Activated T-cell treated with anti-CD3 and anti-CD28 coated beads, Interleukin-2, amount 50 U/mL, for 4 hours (primary cell): ENCODE results near the gene GPER1. TPM values are rescaled to one million over a fixed set of nuclear protein-coding genes. Genes with fewer than 3 reads are reported as not detected.

Experiments
- ATAC-seq, 2 donors: fragments of 200-7000 bp; cut with Tn5 transposase; one replicate each; pipeline ENCODE4 v1.10.0; 2021
- DNase-seq: peaks from one replicate; pipeline ENCODE4 v3.0.0-alpha.2; 2020
- H3K27me3 Mint-ChIP-seq: one replicate; pipeline ENCODE4 v1.8.0; 2021; ENCODE audit warnings: low read depth, mixed read lengths
- H3K36me3 Mint-ChIP-seq: one replicate; pipeline ENCODE4 v1.8.0; 2022; ENCODE audit warnings: mixed read lengths; ENCODE audit not compliant: insufficient read depth
- H3K4me1 Mint-ChIP-seq: one replicate; pipeline ENCODE4 v1.8.0; 2021; ENCODE audit warnings: low read depth, mixed read lengths
- H3K4me3 Mint-ChIP-seq: one replicate; pipeline ENCODE4 v1.8.0; 2021; ENCODE audit warnings: mild to moderate bottlenecking, moderate library complexity, mixed read lengths
- H3K9me3 Mint-ChIP-seq: one replicate; pipeline ENCODE4 v1.8.0; 2021; ENCODE audit warnings: mixed read lengths
- total RNA-seq, 3 donors: library from RNA; stranded (reverse); gene quantifications; one replicate each; pipeline ENCODE4 v1.2.1, GENCODE V29; 2021

GPER1 gene
- total RNA-seq, 3 donors from 2014 or later = 0.08 to 0.11 (median 0.08) TPM

- H3K4me1 Mint-ChIP-seq = peaks cover 50% of the 10 kb centered on the region
- no peaks in the 10 kb centered on the region for H3K36me3 Mint-ChIP-seq
- no peak for ATAC-seq
- no peaks in the 10 kb centered on the region for H3K27me3 Mint-ChIP-seq
- DNase-seq = no peak
- no peak overlapping the region for H3K4me3 Mint-ChIP-seq
- H3K9me3 Mint-ChIP-seq = no peaks in the 10 kb centered on the region
These were observed 37.5 kb upstream of the GPER1 start for GRCh38 chr7:1050254-1050906.

- ATAC-seq (no peak), DNase-seq (no peak)
- Mint-ChIP-seq H3K4me3 (no peak overlapping the region), H3K9me3 (no peaks in the 10 kb centered on the region), H3K27me3 (no peaks in the 10 kb centered on the region), H3K36me3 (no peaks in the 10 kb centered on the region), H3K4me1 (peaks cover 47% of the 10 kb centered on the region)
These were observed 36.8 kb upstream of the GPER1 start for GRCh38 chr7:1050956-1051690.

- no peaks in the 10 kb centered on the region for H3K27me3 Mint-ChIP-seq
- DNase-seq (no peak), ATAC-seq (no peak)
- H3K4me3 Mint-ChIP-seq = no peak overlapping the region
- peaks cover 36% of the 10 kb centered on the region for H3K4me1 Mint-ChIP-seq
- no peaks in the 10 kb centered on the region for H3K9me3 Mint-ChIP-seq
- H3K36me3 Mint-ChIP-seq = no peaks in the 10 kb centered on the region
These were observed 35.7 kb upstream of the GPER1 start for GRCh38 chr7:1052031-1052818.

GRCh38 chr7:1053002-1053411 lies 34.9 kb upstream of the GPER1 start:
- H3K9me3 Mint-ChIP-seq = no peaks in the 10 kb centered on the region
- no peak overlapping the region for H3K4me3 Mint-ChIP-seq
- H3K27me3 Mint-ChIP-seq = no peaks in the 10 kb centered on the region
- no peaks in the 10 kb centered on the region for H3K36me3 Mint-ChIP-seq
- DNase-seq (no peak), ATAC-seq (no peak)
- H3K4me1 Mint-ChIP-seq = peaks cover 30% of the 10 kb centered on the region

- ATAC-seq = no peak
- Mint-ChIP-seq H3K4me1 (peaks cover 27% of the 10 kb centered on the region), H3K36me3 (peaks cover 4% of the 10 kb centered on the region), H3K9me3 (no peaks in the 10 kb centered on the region), H3K4me3 (no peak overlapping the region), H3K27me3 (no peaks in the 10 kb centered on the region)
- no peak for DNase-seq
These were observed 34.0 kb upstream of the GPER1 start for GRCh38 chr7:1053816-1054370.

GRCh38 chr7:1054438-1054837 lies 33.5 kb upstream of the GPER1 start:
- ATAC-seq = no peak
- H3K4me3 Mint-ChIP-seq = no peak overlapping the region

GRCh38 chr7:1054861-1055450 lies 33.0 kb upstream of the GPER1 start:
- ATAC-seq = peak; percentile 66 to 74
- Mint-ChIP-seq H3K27me3 (no peaks in the 10 kb centered on the region), H3K9me3 (no peaks in the 10 kb centered on the region), H3K4me3 (peak overlapping the region; percentile 72), H3K4me1 (peaks cover 21% of the 10 kb centered on the region), H3K36me3 (peaks cover 4% of the 10 kb centered on the region)
- DNase-seq = peak; percentile 35

More at GRCh38 chr7:1054438-1054837, 33.5 kb upstream of the GPER1 start:
- peaks cover 4% of the 10 kb centered on the region for H3K36me3 Mint-ChIP-seq
- peaks cover 23% of the 10 kb centered on the region for H3K4me1 Mint-ChIP-seq
- H3K27me3 Mint-ChIP-seq = no peaks in the 10 kb centered on the region
- H3K9me3 Mint-ChIP-seq = no peaks in the 10 kb centered on the region
- no peak for DNase-seq

GRCh38 chr7:1055491-1055955 lies 32.4 kb upstream of the GPER1 start:
- DNase-seq (no peak), ATAC-seq (peak; percentile 9 to 14)
- Mint-ChIP-seq H3K4me1 (peaks cover 21% of the 10 kb centered on the region), H3K4me3 (peak overlapping the region; percentile 72), H3K36me3 (peaks cover 4% of the 10 kb centered on the region), H3K27me3 (no peaks in the 10 kb centered on the region), H3K9me3 (no peaks in the 10 kb centered on the region)

- DNase-seq = no peak
- ATAC-seq = peak in 1 of 2 donors; percentile 1
- Mint-ChIP-seq H3K9me3 (no peaks in the 10 kb centered on the region), H3K27me3 (no peaks in the 10 kb centered on the region), H3K4me1 (peaks cover 21% of the 10 kb centered on the region), H3K36me3 (peaks cover 4% of the 10 kb centered on the region), H3K4me3 (no peak overlapping the region)
These were observed 31.7 kb upstream of the GPER1 start for GRCh38 chr7:1055956-1056784.

- Mint-ChIP-seq H3K36me3 (peaks cover 4% of the 10 kb centered on the region), H3K27me3 (no peaks in the 10 kb centered on the region), H3K4me3 (no peak overlapping the region), H3K9me3 (no peaks in the 10 kb centered on the region), H3K4me1 (peaks cover 22% of the 10 kb centered on the region)
- DNase-seq (no peak), ATAC-seq (no peak)
These were observed 31.0 kb upstream of the GPER1 start for GRCh38 chr7:1056785-1057410.

GRCh38 chr7:1057416-1058291 lies 30.3 kb upstream of the GPER1 start:
- Mint-ChIP-seq H3K4me1 (peaks cover 24% of the 10 kb centered on the region), H3K27me3 (no peaks in the 10 kb centered on the region), H3K9me3 (no peaks in the 10 kb centered on the region), H3K36me3 (peaks cover 4% of the 10 kb centered on the region), H3K4me3 (no peak overlapping the region)
- ATAC-seq (no peak), DNase-seq (no peak)

- no peaks in the 10 kb centered on the region for H3K9me3 Mint-ChIP-seq
- no peak overlapping the region for H3K4me3 Mint-ChIP-seq
- ATAC-seq (no peak), DNase-seq (no peak)
- H3K4me1 Mint-ChIP-seq = peaks cover 24% of the 10 kb centered on the region
- no peaks in the 10 kb centered on the region for H3K27me3 Mint-ChIP-seq
- H3K36me3 Mint-ChIP-seq = peaks cover 4% of the 10 kb centered on the region
These were observed 29.6 kb upstream of the GPER1 start for GRCh38 chr7:1058311-1058710.
